ENCODE data around the gene VIL1.

- TF ChIP-seq CTCF (conservative IDR thresholded peaks at IDR 0.05 in 1 of 2, IDR thresholded peaks at IDR 0.05 in 1 of 2; ENCODE audit: low read depth in 1 of 2, low read length in 2 of 2) (no peak), EZH2 (IDR thresholded peaks at IDR 0.05; ENCODE audit: low read length, missing control alignments) (no peak)
Measured at GRCh38 chr2:218371983-218372350, 47.0 kb upstream of the VIL1 start.
